Stimulated activated CD8-positive, alpha-beta memory T cell treated with anti-CD3 and anti-CD28 coated beads, Interleukin-2, amount 100 ng/mL, for 48 hours (primary cell): ENCODE measurements around the gene LRMDA.
"Not testable (repeated sequence)": the region's sequence is repeated elsewhere in the genome, so short reads cannot be mapped to it uniquely, and the experiment has no call there.

ENCODE experiments used
- DNase-seq, 2 donors: peaks; one replicate each; pipeline ENCODE4 v3.0.0-alpha.2; 2020; ENCODE audit warnings: low read depth in 2 of 2

Gene LRMDA

DNA sequence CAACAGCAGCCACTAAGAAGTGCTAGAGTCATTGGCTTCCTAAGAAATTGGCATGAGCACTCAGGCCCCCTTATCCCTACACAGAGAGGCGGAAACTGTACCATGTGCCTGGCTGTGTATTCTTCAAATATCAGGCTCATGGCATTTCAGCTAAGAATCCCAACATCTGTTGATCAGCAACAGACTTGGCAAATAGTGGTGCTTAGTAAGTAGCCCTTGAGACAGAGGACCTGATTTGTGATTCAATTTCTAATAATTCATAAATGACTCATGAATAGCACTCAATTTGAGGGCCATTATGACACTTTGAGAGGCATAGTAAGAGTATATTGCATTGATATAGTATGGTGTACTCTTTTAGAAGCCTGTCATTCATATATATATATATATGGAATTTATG lies 309.1 kb downstream of the LRMDA start:
- DNase-seq = no peak

DNA sequence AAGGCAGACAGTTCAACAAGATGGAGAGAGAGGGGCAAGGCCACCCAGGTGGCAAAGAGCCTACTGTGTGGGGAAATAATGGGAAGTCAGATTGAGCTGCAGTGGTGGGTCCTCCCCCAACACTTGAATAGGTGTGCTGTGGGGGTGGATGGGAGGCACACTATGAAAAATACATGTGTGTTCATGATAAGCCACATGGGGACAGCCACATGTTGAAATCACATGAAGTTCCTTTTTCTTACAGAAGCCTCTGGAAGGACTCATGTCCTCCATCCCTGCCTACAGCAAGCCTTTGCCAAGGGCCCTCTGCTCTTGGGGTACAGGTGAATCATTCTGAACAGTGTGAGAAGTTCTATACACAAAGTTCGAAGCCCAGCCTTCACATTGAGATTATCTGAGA lies 310.9 kb downstream of the LRMDA start:
- no peak for DNase-seq

DNA sequence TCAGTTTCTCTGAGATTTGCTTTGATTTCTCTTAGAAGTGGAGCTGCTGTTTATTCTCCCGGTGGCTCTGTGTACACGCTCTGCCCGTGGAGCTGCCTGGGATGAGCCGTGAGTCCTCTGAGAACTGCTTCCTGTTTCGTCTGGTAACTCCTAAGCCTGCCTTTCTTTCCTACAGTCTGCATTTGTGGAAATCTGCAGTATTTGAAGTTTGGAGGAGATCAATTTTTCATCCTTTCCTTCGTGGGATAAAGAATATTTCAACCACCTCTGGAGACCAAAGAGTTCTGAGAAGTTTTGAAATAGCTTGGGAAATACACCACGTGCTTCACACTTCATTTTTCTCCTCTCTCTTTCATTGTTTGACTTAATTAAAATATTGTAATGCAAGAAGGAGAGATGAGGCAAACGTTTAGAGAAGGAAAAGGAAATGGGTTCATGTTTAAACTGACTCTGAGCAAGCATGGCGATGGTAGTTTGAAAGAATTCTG lies 311.9 kb downstream of the LRMDA start:
- no peak for DNase-seq

DNA sequence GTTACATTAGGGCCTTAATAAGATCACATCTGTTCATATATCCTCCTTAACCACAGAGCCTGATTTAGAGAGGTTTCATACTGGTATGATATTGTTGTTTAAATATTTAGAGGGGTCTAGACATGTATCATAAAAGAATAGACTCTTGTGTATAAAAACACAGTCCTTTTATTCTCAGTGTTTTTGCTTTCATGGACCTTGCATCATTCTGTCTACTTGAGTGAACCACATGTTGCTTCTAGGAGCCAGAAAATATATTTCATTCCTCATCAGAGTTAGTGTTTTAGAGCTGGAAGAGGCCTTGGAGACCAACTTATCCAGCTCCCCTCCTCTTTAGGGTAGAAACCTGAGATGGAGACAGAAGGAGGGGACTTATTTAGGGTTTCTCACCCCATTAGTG lies 312.8 kb downstream of the LRMDA start:
- DNase-seq = no peak

DNA sequence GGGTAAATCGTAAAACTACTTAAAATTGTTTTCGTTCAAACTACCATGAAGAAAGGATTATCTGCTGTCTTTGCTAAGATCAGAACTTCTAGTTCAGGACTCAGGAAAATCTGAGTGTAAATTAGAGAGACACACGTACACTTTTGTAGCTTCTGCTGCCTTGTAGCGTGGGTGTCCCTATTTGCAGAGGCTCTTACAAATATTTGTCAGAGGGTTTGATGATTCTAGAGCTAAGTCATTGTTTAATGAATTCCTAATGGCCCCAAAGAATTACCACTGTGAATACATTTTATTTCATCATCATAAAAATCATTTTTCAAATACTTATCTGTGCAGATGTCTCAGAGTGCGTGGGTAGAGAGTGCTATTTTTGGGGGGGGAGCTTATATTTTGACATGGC lies 314.9 kb downstream of the LRMDA start:
- no peak for DNase-seq

DNA sequence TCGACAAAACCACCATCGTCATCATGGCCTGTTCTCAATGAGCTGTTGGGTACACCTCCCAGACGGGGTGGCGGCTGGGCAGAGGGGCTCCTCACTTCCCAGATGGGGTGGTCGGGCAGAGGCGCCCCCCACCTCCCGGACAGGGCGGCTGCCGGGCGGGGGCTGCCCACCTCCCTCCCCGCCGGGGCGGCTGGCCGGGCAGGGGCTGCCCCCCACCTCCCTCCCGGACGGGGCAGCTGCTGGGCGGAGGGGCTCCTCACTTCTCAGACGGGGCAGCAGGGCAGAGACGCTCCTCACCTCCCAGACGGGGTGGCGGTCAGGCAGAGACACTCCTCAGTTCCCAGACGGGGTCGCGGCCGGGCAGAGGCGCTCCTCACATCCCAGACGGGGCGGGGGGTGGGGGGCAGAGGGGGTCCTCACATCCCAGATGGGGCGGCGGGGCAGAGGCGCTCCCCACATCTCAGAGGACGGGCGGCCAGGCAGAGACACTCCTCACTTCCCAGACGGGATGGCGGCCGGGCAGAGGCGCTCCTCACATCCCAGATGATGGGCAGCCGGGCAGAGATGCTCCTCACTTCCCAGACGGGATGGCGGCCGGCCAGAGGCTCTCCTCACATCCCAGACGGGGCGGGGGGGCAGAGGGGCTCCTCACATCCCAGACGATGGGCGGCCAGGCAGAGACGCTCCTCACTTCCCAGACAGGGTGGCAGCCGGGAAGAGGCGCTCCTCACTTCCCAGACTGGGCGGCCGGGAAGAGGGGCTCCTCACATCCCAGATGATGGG lies 318.9 kb downstream of the LRMDA start:
- not testable (repeated sequence) for DNase-seq

DNA sequence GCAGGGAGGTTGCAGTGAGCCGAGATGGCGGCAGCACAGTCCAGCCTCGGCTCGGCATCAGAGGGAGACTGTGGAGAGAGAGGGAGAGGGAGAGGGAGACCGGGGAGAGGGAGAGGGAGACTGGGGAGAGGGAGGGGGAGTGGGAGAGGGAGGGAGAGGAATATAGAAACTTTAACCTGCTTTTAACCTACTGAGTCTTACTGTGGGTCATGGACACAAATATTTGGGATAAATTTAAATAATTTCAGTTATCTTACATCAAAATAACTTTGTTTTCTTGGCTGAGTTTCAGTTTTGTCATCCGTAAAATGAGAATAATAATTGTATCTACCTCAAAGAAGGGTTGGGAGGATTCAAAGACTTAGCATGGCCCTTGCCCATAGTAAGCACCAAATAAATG lies 319.8 kb downstream of the LRMDA start:
- DNase-seq = no peak

DNA sequence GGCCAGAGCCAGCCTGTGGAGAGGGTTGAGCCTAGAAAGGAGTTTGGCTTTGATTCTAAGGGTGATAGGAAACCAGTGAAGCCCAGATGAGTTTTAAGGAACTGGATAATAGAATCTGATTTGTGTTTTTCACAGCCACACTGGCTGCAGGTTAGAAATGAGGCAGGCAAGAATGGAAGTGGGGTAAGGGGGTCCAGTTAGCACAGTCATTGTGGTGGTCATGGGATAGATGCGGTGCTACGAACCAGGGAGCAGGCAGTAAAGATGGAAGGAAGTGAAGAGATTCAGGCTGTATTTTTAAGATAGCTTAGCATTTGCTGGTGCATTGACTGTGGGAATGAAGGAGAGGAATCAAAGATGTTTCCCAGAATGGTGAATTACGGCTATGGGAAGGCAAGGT lies 322.2 kb downstream of the LRMDA start:
- no peak for DNase-seq

DNA sequence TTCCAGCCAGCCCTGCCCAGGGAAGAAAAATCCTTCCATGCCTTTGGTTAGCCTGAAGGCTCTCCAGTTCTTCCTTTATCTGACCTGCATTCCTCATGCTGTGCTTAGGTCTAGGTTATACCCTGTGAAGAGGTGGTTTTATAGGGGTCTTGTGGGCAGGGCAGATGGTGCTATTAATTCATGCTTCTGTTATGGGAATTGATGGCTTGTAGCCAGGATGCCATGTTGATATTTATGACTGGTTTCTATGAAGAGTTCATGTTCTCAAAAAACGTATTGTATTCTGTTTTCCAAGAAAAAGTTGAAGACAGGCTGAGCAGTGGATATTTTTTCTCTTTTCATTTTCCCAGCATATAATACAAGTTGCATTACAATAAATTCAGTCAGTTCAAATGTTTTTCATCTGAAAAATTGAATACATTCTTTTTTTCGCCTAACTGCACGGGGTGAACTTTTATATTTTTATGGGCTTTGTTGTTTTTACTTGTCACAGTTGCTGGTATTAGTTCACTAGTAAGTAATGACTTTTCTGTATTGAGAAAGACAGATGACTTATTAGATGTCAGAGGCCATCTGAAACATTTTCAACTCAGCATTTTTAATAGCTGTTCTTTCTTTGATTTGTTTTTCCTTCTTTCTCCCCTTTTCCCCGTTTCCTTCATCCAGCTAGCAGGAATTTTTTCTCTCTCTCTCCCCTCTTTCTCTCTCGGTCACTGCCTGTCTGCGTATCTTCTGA lies 322.8 kb downstream of the LRMDA start:
- no peak for DNase-seq

DNA sequence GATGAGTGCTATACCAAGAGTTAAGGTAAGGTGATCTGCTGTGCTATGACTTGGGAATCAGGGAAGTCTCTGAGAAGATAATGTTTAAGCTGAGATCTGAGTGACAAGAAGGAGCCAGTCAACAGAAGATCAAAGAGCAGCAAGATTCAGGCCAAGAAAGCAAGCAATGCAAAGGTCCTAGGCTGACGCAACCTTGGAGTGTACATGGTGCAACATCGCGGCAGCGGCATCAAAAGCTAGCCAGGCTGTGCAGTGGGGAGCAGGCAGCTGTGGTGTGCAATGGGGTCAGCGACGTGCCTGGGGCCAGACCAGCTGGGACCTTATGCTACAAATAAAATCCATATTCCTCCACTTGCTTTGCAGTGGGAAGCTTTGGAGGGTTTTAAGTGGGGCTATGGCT lies 324.1 kb downstream of the LRMDA start:
- DNase-seq = no peak

DNA sequence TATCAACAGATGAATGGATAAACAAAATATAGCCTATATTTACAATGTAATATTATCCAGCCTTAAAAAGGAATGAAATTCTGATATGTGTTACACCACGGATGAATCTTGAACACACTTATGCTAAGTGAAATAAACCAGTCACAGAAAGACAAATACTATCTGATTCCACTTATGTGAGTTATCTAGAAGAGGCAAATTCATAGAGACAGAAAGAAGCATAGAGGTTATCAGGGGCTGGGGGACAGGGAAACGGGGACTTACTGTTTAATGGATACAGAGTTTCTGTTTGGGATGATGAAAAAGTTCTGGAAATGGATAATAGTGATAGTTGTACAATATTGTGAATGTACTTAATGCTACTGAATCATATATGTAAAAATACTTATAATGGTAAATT lies 329.9 kb downstream of the LRMDA start:
- DNase-seq = no peak

DNA sequence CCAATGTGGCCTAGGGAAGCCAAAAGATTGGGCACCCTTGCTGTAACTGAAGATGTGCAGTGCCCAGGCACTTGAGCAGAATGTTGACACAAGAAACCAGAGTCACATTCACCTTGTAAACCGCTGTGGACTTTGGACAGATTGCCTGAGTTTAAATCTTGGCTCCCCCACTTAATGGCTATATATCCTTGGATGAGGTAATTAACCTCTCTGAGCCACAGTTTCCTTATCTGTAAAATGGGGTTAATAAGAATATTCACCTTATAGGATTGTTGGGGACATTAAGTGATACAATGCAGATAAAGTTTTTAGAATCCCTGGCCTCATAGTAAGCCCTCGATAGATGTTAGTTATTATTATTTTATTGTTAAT lies 331.0 kb downstream of the LRMDA start:
- DNase-seq = no peak

DNA sequence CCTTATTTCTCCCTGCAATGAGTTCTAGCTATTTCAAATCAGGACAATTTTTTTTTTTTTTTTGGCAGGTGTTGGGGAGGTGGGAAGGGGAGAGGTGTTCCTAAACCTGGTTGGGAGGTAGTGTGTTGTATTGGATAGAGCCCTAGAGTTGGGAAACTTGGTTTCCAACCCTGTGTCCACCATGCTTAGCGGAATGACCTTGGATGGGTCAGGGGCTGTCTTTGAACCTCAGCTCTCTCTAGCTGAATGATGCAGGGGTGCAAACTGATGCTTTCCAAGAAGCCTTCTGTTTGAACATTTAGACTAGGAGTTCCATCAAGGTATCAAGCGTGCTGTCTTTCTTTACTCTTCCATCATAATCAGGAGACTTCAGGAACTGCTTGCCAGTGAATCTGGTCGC lies 332.2 kb downstream of the LRMDA start:
- no peak for DNase-seq

DNA sequence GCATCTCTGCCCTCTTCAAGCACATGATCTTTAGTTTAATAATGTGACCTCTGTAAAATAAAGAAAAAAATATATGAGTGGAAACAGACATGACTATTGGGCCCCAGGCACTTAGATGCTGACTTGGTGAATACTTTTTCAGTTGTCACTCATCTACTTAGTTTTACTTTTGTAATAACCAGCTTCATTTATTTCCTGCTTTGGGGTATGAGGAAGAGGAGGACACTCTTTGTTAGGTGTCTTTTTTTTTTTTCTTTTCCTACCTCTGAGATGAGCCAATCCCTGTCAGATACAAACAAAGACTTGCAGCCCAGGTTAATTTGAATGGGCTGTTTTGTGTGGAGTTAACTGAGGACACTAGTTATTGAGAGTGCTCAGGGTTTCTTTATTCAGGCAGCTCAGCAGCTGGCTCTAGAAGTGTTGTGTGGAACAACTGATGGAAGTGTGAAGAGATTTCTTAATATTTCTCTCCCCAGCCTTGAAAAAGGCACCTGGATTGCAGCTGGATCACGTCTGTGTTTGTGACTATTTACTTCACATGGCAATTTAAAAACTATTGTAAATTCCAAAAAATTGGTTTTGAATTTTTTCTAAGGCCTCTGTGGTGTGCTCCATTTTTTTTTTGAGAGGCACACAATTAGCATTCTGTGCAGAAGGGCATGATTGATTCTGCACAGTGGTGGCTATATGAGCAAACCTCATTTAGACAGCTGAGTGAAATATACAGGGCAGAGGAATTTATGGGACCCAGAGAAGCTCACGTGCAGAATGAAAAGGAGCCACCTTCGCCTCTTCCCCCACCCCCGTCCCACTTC lies 333.8 kb downstream of the LRMDA start:
- no peak for DNase-seq

DNA sequence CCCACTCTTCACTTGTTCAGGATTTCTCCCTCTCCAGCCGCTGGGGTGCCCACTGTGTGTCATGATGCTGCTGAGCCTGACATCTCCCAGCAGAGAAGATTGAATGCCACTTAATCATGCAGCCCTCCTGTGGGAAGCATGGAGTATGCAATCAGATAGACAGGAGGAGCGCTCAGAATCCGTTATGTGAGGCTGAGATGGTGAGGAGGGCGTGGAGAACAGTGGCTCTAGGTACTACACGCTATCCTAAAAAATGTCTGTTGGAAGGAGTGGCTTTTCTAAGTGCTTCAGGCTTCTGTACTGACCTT lies 334.3 kb downstream of the LRMDA start:
- DNase-seq = no peak

DNA sequence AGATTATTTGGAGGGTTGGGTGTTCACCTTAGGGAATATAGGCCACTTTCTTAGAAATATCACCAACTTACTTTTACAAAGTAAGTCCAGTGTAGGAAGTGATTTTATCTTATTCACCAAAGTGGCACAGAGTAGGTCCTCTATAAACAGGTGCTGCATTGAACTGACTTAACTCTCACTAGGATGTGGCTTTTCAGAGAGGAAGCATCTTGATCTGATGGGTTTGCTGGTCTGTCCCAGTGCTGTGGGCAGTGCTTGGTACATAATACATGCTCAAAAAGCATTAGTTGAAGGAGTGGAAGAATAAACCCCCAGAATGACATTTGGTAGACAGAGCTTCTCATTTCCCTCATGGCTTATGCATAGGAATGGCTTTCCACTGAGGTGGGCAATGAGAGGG lies 334.7 kb downstream of the LRMDA start:
- no peak for DNase-seq

DNA sequence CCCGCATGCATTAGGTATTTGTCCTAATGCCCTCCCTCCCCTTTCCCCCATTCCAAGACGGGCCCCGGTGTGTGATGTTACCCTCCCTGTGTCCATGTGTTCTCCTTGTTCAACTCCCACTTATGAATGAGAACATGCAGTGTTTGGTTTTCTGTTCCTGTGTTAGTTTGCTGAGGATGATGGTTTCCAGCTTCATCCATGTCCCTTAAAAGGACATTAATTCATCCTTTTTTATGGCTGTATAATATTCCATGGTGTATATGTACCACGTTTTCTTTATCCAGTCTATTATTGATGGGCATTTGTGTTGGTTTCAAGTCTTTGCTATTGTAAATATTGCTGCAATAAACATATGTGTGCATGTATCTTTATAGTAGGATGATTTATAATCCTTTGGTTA lies 335.3 kb downstream of the LRMDA start:
- DNase-seq = not testable (repeated sequence)

DNA sequence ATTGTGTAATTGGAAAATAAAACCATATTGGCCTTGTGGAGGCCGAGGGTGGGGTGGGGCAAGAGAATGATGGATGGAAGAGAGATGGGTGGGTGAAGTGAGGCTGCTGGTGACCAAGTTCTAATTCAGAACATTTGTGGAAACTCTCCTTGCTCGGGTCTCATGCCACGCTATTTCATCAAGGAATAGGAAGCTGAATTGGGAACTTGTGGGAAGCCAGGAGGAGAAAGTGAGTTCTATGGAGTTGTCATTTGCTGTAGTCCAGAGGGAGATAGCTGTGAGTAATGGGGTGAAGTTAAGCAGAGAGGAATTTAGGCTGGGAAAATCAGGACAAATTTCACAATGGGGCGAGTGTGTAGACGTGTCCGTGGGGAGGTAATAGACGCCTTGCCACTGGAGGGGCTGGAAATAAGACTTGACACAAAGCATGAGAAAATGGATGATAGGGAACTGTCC lies 339.2 kb downstream of the LRMDA start:
- no peak for DNase-seq

DNA sequence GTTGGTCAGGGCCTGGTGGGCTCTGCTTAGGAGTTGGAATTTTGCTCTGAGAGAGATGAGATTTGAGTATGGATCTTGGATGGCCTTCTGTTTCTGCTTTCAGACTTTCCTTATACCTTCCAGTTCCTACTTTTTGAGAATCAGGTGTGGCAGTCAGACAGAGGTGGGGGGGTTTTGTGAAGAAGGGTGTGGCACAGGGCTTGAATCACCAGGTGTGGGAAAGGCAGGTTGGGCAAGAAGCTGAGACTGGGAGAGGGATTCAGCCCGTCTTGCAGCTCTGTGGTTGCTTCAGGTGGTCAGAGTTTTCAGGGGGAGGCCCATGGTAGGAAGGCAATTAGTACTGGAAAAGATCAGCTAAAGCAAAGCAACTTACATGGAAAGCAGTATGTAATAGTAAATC lies 340.2 kb downstream of the LRMDA start:
- no peak for DNase-seq

DNA sequence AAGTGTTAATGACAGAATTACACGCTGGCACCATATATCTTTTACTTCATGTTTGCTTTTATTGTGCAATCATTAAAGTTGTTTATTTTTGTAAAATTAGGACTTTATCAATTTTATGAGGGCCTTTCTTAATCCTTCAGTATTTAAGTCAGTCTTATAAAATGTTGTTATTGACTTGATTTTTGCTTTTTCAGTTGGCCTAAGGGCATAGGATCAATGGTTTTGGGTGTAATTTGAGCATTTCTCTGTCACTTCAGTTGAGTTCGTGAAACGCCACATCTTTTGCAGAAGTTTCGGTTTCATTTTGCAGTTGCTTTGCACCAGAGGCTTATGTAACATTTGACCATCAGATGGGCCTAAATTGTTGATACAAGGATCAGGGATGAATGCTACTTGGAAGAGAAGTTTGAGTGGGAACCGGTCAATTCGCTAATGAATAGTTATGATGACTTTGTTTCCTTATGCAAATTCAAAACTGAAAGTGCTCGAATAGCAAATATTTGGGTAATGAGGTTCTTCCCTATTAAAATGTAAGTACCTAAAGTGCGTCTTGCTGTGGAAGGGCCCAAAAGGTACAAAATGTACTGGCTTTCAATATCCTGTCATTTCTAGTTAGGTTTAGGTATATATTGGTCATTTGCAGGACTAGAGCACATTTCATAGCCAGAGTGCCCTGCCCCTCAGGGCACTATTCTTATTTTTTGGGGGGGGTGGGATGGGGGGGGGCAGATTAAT lies 340.9 kb downstream of the LRMDA start:
- no peak for DNase-seq

DNA sequence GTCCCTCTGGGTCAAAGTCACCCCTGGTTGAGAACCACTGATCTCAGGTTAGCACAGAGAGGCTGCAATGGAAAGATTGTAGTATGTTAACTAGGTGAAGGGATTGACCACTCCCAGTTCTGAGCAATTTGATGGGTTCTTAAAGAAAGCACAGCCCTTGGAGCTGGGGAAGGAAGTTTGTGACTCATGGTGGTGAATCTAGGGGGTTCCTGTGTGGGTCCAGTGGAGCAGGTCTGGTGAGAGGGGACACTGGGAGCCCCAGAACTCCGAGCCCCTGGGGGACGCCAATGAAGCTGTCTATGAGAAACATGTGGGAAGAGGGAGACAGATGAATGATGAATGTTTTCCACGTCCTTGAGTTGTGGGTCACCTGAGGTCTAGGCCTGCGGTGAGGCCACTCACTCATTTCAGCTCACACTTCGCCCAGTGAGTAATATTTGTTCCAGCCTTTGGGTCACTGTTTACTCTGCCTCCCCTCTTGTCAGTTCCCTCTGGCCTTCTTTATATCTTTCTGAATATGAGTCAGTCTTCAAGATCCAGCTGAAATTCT lies 341.9 kb downstream of the LRMDA start:
- no peak for DNase-seq
